ENCODE data around the gene THAP7. TPM values are rescaled to one million over a fixed set of nuclear protein-coding genes. Genes with fewer than 3 reads are reported as not detected.

Gene THAP7
- total RNA-seq, 4 donors from 2014 or later = 33.2 to 42.4 (median 39.1) TPM

DNA sequence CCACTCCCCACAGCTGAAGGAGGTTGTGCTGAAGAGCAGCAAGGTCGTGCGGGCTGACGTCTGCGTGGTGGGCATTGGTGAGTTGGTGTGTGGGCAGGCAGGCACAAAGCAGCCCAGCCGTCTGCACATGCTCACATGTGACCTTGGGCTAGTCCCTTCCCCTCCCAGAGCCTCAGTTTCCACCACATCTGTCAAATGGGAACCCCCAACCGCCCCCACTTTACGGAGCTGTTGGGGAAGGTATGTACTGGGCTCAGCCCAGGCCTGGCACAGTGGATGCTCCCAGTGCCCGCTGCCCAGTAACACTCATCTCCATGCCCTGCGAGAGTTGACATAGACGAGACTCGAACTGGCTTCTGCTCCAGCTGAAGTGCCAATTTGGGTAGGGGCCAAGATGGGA, 24.9 kb downstream of the THAP7 start:
- Histone ChIP-seq H3K4me1 (peaks cover 25 to 28% (median 27%) of the 10 kb centered on the region in 4 donors), H3K4me3 (no peak overlapping the region), H3K9me3 (peaks cover 0 to 8% (median 4%) of the 10 kb centered on the region in 4 donors), H3K27ac (replicated peaks in 1 of 4) (no peak overlapping the region), H3K27me3 (no peaks in the 10 kb centered on the region), H3K36me3 (no peaks in the 10 kb centered on the region)
- no peak for DNase-seq (ENCODE audit: extremely low spot score)
- no CpG with 5 or more reads among the region's 11 CpGs for WGBS
- intact Hi-C loops (cut with DNase I) = no loop called here
- TF ChIP-seq POLR2A (IDR thresholded peaks at IDR 0.05; ENCODE audit: low read depth) = no peak
- TF ChIP-seq EP300 (IDR thresholded peaks at IDR 0.05) = no peak
- TF ChIP-seq, protein P1, sequence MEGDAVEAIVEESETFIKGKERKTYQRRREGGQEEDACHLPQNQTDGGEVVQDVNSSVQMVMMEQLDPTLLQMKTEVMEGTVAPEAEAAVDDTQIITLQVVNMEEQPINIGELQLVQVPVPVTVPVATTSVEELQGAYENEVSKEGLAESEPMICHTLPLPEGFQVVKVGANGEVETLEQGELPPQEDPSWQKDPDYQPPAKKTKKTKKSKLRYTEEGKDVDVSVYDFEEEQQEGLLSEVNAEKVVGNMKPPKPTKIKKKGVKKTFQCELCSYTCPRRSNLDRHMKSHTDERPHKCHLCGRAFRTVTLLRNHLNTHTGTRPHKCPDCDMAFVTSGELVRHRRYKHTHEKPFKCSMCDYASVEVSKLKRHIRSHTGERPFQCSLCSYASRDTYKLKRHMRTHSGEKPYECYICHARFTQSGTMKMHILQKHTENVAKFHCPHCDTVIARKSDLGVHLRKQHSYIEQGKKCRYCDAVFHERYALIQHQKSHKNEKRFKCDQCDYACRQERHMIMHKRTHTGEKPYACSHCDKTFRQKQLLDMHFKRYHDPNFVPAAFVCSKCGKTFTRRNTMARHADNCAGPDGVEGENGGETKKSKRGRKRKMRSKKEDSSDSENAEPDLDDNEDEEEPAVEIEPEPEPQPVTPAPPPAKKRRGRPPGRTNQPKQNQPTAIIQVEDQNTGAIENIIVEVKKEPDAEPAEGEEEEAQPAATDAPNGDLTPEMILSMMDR (IDR thresholded peaks at IDR 0.05) = no peak
- no peak for TF ChIP-seq POLR2AphosphoS5 (IDR thresholded peaks at IDR 0.05)

DNA sequence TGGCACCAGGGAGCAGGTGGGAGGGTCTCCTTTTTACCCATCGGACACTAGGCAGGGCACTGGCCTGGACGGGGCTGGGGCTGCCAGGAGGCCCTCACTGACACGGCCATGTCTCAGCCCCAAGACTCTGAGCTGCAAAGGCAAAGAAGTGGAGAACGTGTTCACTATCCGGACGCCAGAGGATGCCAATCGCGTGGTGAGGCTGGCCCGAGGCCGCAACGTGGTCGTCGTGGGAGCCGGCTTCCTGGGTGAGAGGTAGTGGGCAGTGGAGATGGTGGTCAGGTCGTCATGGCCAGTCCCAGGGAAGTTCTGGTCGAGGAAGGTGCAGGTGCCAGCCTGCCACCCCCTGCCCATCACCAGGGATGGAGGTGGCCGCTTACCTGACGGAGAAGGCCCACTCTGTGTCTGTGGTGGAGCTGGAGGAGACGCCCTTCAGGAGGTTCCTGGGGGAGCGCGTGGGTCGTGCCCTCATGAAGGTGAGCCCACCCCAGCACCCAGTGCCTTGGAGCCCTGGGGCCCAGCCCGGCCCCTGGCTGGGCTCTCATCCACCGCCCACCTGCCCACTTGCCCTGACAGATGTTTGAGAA, 25.5 kb downstream of the THAP7 start:
- H3K27ac ChIP-seq (replicated peaks in 1 of 4) = no peak overlapping the region
- H3K4me3 ChIP-seq = no peak overlapping the region
- no peaks in the 10 kb centered on the region for H3K36me3 ChIP-seq
- WGBS = 83% methylated on average over 23 of the region's 24 CpGs
- no peaks in the 10 kb centered on the region for H3K27me3 ChIP-seq
- no peak for DNase-seq (ENCODE audit: extremely low spot score)
- intact Hi-C loops (cut with DNase I) = no loop called here
- H3K9me3 ChIP-seq = peaks cover 0 to 8% (median 4%) of the 10 kb centered on the region in 4 donors
- peaks cover 23 to 25% (median 24%) of the 10 kb centered on the region in 4 donors for H3K4me1 ChIP-seq
- no peak for TF ChIP-seq POLR2AphosphoS5 (IDR thresholded peaks at IDR 0.05)
- no peak for TF ChIP-seq EP300 (IDR thresholded peaks at IDR 0.05)
- TF ChIP-seq POLR2A (IDR thresholded peaks at IDR 0.05; ENCODE audit: low read depth) = no peak
- TF ChIP-seq, protein P1 (IDR thresholded peaks at IDR 0.05) = no peak

DNA sequence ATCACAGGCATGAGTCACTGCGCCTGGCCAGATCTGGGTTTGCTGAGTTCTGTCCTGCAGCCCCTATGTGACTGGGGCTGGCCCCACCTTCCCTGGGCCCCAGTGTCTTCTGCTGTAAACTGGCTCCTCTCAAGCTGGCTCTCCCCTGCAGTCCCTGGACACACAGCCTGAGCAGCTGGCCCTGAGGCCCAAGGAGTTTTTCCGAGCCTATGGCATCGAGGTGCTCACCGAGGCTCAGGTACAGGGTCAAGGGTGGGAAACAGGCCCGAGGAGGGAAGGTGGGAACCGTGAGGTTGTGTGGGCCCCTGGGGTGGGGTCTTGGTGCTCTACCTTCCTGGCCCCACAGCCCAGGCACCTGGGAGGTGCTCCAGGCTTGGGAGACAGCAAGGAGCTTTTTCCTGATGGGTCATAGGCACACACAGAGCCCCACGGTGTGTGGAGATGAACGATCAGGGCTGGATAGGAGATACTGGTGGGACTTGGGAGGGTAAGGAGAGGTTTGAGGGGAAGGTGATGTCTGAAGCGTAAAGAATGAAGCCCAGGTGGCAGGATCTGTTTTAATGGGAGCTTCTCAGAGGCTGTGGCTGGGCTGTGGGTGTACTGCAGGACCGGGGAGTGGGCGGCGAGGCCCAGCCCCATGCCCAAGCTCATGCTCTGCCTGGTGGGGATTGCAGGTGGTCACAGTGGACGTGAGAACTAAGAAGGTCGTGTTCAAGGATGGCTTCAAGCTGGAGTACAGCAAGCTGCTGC, 26.2 kb downstream of the THAP7 start:
- H3K4me1 ChIP-seq = peaks cover 16 to 18% (median 17%) of the 10 kb centered on the region in 4 donors
- H3K9me3 ChIP-seq = peaks cover 0 to 8% (median 4%) of the 10 kb centered on the region in 4 donors
- no peaks in the 10 kb centered on the region for H3K27me3 ChIP-seq
- no peaks in the 10 kb centered on the region for H3K36me3 ChIP-seq
- TF ChIP-seq POLR2AphosphoS5 (IDR thresholded peaks at IDR 0.05) (no peak), EP300 (IDR thresholded peaks at IDR 0.05) (no peak), POLR2A (IDR thresholded peaks at IDR 0.05; ENCODE audit: low read depth) (no peak)
- TF ChIP-seq, protein P1 (IDR thresholded peaks at IDR 0.05) = no peak
- 86% methylated on average over 10 of the region's 14 CpGs for WGBS
- no peak overlapping the region for H3K4me3 ChIP-seq
- H3K27ac ChIP-seq (replicated peaks in 1 of 4) = no peak overlapping the region
- intact Hi-C loops (cut with DNase I) = no loop called here
- no peak for DNase-seq (ENCODE audit: extremely low spot score)

DNA sequence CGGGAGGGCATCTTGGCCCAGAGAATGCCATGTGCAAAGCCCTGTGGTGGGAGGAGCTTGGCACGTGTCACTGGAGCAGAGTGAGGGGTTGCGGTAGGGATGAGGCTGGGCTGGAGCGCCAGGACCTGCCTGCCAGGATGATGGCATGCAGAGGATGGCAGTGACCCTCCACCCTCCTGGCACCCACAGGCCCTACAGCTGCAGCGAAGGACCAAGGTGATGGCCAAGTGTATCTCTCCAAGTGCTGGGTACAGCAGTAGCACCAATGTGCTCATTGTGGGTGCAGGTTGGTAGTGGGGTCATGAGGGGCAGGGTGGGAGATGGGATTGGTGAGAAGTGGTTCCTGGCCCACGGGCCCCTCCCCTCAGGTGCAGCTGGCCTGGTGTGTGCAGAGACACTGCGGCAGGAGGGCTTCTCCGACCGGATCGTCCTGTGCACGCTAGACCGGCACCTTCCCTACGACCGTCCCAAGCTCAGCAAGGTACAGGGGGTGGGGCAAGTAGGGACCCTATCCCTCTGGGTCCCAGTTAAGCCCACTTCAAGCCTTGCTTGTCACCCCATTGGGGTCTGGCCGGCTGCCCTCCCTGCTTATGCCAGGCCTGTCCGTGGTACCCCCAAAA, 27.5 kb downstream of the THAP7 start:
- WGBS = 79% methylated on average over 8 of the region's 16 CpGs
- peaks cover 4 to 5% (median 5%) of the 10 kb centered on the region in 4 donors for H3K4me1 ChIP-seq
- H3K27me3 ChIP-seq = no peaks in the 10 kb centered on the region
- H3K4me3 ChIP-seq = no peak overlapping the region
- H3K36me3 ChIP-seq = no peaks in the 10 kb centered on the region
- no peak overlapping the region for H3K27ac ChIP-seq (replicated peaks in 1 of 4)
- TF ChIP-seq, protein P1 (IDR thresholded peaks at IDR 0.05) = no peak
- TF ChIP-seq POLR2A (IDR thresholded peaks at IDR 0.05; ENCODE audit: low read depth) (no peak), POLR2AphosphoS5 (IDR thresholded peaks at IDR 0.05) (no peak), EP300 (IDR thresholded peaks at IDR 0.05) (no peak)
- H3K9me3 ChIP-seq = peaks cover 0 to 8% (median 4%) of the 10 kb centered on the region in 4 donors
- no peak for DNase-seq (ENCODE audit: extremely low spot score)
- intact Hi-C loops (cut with DNase I) = no loop called here

Measured in esophagus muscularis mucosa (tissue), 4 donors.